IPS DF 6.9 (cell line): ENCODE results near the gene WSCD2.

Experiments used
- DNase-seq: peaks from one replicate; pipeline ENCODE4 v3.0.0-alpha.2; 2013; ENCODE audit warnings: low read depth, low spot score
- H3K27ac ChIP-seq: one replicate; pipeline ENCODE4 v1.5.1; 2013; ENCODE audit warnings: low read length, control low read depth
- H3K27me3 ChIP-seq: 2 replicates; pipeline ENCODE4 v1.6.1; 2013; ENCODE audit warnings: mild to moderate bottlenecking, low read length; ENCODE audit not compliant: control insufficient read depth, insufficient read depth
- H3K36me3 ChIP-seq: 2 replicates; pipeline ENCODE4 v1.6.1; 2013; ENCODE audit warnings: low read length; ENCODE audit not compliant: control insufficient read depth, insufficient read depth
- H3K4me1 ChIP-seq: 2 replicates; pipeline ENCODE4 v1.6.1; 2013; ENCODE audit warnings: low read length; ENCODE audit not compliant: control insufficient read depth, insufficient read depth
- H3K4me3 ChIP-seq: 2 replicates; pipeline ENCODE4 v1.5.1; 2013; ENCODE audit warnings: mild to moderate bottlenecking, low read length
- H3K9me3 ChIP-seq: 2 replicates; pipeline ENCODE4 v1.6.1; 2013; ENCODE audit warnings: low read length, inconsistent platforms; ENCODE audit not compliant: control insufficient read depth, insufficient read depth
- WGBS: extraction: QIAGEN DNeasy Blood & Tissue Kit; methylation state at CpG from one replicate; pipeline ENCODE4 v1.1.7; 2013; ENCODE audit warnings: mixed read lengths, missing lambda C conversion rate; ENCODE audit not compliant: insufficient read length, insufficient coverage; 5-methylcytosine and 5-hydroxymethylcytosine counted together

Gene WSCD2

DNA sequence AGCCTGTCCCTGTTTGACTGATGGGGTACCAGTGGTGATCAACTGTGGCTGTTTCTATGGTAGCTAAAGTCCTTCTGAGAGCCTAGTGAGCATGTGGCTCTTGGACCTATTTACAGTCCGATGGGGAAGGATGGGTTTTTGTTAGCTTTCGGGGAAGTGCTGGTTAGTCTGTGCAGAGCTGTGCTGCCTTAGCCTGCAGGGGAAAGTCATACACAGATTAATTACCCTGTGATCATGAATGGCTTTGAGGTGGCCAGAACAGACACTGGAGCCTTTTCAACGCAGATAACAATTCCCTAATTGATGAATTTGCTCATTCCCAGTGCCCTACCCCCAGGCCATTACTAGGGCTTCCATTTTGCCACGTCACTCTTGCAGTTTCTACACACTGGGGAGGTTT is 99.7 kb downstream of the WSCD2 start:
- H3K27me3 ChIP-seq: no peaks in the 10 kb centered on the region
- no peak for DNase-seq
- H3K27ac ChIP-seq: no peak overlapping the region
- WGBS: no CpG with 5 or more reads among the region's 4 CpGs
- no peaks in the 10 kb centered on the region for H3K36me3 ChIP-seq
- H3K4me1 ChIP-seq: no peaks in the 10 kb centered on the region
- H3K9me3 ChIP-seq: no peaks in the 10 kb centered on the region
- no peak overlapping the region for H3K4me3 ChIP-seq

GRCh38 chr12:108231109-108231905 is 102.2 kb downstream of the WSCD2 start:
- Histone ChIP-seq H3K27me3 (no peaks in the 10 kb centered on the region), H3K4me3 (no peak overlapping the region), H3K36me3 (no peaks in the 10 kb centered on the region), H3K9me3 (no peaks in the 10 kb centered on the region), H3K27ac (no peak overlapping the region), H3K4me1 (peaks cover 4% of the 10 kb centered on the region; the same call in 1 of the 2 replicates)
- no CpG with 5 or more reads among the region's 3 CpGs for WGBS
- no peak for DNase-seq

DNA sequence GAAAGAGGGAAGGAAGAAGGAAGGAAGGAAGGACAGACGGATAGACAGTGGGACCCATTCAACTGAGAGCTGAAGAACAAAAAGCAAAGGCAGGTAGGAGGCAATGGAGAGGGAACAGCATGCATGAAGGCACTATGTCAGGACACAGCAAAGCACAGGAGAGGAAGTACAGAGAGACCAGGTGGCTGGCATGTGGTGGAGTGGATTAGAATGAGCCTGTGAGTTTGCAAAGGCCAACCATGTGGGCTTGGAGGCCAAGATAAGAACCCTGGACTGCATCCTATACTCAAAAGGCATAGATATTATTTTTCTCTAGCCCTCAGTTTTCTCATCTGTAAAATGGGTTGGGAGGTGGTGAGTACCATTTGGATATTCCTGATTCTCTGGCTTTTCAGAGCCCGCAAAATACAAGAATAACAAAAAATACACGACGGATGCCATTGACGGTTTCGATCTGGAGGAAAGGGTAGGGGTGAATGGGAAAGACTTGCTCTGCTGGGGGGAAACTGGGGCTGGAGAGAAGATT is 102.9 kb downstream of the WSCD2 start:
- Histone ChIP-seq H3K9me3 (no peaks in the 10 kb centered on the region), H3K4me1 (peaks cover 4% of the 10 kb centered on the region; the same call in 1 of the 2 replicates), H3K27ac (no peak overlapping the region), H3K27me3 (no peaks in the 10 kb centered on the region), H3K4me3 (no peak overlapping the region), H3K36me3 (no peaks in the 10 kb centered on the region)
- DNase-seq: no peak
- no CpG with 5 or more reads among the region's 6 CpGs for WGBS

DNA sequence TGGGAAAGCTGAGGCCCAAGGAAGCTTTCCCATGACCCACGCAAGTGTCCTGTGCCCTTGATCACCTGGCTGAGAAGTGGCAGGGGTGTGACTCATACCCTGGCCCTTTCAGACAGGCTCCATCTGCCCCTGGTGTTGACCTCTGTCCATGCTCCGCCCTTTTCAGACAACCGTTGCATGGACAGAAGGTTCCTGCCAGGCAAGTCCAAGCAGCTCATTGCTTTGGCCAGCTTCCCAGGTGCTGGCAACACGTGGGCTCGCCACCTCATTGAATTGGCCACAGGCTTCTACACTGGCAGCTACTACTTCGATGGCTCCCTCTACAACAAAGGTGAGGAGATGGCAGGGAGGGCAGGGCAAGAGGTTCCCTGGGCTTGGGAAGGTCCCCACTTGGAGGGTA is 103.5 kb downstream of the WSCD2 start:
- no CpG with 5 or more reads among the region's 6 CpGs for WGBS
- no peaks in the 10 kb centered on the region for H3K27me3 ChIP-seq
- no peaks in the 10 kb centered on the region for H3K36me3 ChIP-seq
- H3K4me1 ChIP-seq: peaks cover 4% of the 10 kb centered on the region; the same call in 1 of the 2 replicates
- H3K9me3 ChIP-seq: no peaks in the 10 kb centered on the region
- no peak overlapping the region for H3K4me3 ChIP-seq
- no peak for DNase-seq
- H3K27ac ChIP-seq: no peak overlapping the region

DNA sequence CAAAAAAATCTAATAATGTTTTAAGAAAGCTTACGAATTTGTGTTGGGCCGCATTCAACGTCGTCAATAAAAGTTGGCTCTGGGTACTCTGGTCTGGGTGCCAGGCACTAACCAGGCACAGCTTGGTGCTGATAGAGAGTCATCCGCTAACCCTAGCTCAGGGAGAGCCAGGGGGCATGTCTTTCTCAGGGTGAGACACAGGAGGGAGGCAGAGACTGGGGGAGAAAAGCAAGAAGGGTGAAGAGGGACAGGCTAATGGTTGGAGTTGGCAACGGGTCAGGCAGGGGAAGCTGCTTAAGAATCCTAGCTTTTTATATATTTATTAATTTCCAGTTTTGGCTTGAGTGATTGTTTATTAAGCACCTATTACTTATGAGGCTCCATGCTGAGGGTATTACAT is 105.1 kb downstream of the WSCD2 start:
- WGBS: no CpG with 5 or more reads among the region's 6 CpGs
- Histone ChIP-seq H3K27ac (no peak overlapping the region), H3K9me3 (no peaks in the 10 kb centered on the region), H3K27me3 (no peaks in the 10 kb centered on the region), H3K4me3 (no peak overlapping the region), H3K36me3 (no peaks in the 10 kb centered on the region), H3K4me1 (peaks cover 4% of the 10 kb centered on the region; the same call in 1 of the 2 replicates)
- DNase-seq: no peak

DNA sequence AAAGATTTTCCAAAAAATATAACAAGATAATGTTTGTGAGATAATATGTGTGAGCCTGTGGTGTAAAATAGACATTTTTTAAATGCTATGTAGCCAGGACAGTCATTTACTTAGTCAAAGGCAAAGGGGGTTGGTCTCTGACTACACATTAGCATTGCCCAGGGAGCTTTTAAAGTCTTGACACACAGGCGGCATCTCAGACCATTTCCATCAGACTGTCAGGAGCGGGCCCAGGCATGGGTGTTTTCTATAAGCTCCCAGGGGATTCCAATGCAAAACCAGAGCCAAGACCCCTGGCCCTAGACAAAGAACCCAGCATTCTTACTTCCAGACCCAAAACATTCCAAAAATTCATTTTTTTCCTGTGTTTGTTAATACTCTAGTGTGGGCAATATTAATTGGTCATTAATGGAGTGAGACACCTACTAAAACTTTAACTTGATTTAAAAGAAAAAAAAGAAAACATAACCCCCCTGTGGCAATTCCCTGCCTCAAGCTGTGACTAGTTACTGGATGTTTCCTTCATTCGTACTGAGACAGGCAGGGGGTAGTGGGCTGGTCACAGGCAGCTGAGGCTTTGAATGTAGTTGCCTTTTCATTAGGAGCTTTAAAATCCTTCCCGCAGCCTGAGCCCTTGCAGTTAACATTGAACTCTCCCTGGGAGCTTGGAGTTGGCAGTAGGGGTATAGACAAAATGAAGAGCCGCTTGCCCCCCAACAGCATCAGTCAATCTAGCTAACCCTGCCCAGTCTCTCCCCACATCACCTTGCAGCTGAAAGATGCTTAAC is 106.3 kb downstream of the WSCD2 start:
- no peak for DNase-seq
- Histone ChIP-seq H3K27me3 (no peaks in the 10 kb centered on the region), H3K27ac (no peak overlapping the region), H3K36me3 (no peaks in the 10 kb centered on the region), H3K9me3 (no peaks in the 10 kb centered on the region), H3K4me3 (no peak overlapping the region), H3K4me1 (peaks cover 4% of the 10 kb centered on the region; the same call in 1 of the 2 replicates)
- WGBS: no CpG with 5 or more reads among the region's 5 CpGs

DNA sequence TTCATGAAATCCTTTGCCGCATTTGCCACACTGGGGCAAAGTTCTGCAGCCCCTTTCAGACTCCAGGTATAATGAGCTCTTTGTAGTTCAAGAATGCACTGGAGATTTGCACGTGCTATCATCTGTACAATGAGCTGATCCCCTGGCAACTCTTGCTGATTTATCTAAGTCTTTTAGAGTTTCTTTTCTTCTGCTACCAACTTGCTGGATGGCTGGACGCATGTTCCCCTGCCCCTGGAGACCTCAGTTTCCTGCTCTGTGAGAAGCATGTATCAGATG is 106.8 kb downstream of the WSCD2 start:
- Histone ChIP-seq H3K27me3 (no peaks in the 10 kb centered on the region), H3K4me3 (no peak overlapping the region), H3K4me1 (peaks cover 4% of the 10 kb centered on the region; the same call in 1 of the 2 replicates), H3K36me3 (no peaks in the 10 kb centered on the region), H3K27ac (no peak overlapping the region), H3K9me3 (no peaks in the 10 kb centered on the region)
- WGBS: no CpG with 5 or more reads among the region's 3 CpGs
- DNase-seq: no peak

DNA sequence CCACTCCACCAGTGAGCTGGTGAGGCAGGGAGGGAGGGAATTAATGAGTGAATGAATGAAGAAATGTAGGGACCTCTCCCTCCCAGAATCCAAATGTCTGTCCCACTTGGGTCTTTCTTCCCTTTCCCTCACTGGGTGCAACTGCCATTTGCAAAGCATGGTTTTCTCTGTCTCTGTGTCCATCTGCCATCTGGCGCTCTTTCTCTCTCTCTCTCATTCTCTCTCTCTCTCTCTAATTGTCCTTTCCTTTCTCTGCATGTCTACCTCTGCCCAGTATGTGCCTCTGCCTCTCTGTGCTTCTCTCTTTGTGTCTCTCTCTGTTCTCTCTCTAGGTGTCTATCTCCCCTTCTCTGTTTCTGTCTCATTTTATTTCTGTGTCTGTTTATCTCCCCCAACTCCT is 107.3 kb downstream of the WSCD2 start:
- no peaks in the 10 kb centered on the region for H3K27me3 ChIP-seq
- no peak overlapping the region for H3K4me3 ChIP-seq
- no peak overlapping the region for H3K27ac ChIP-seq
- H3K9me3 ChIP-seq: no peaks in the 10 kb centered on the region
- no peaks in the 10 kb centered on the region for H3K36me3 ChIP-seq
- peaks cover 4% of the 10 kb centered on the region; the same call in 1 of the 2 replicates for H3K4me1 ChIP-seq
- no peak for DNase-seq
- no CpG with 5 or more reads among the region's 1 CpG for WGBS

- Histone ChIP-seq H3K36me3 (no peaks in the 10 kb centered on the region), H3K9me3 (no peaks in the 10 kb centered on the region), H3K27ac (no peak overlapping the region), H3K4me3 (no peak overlapping the region), H3K4me1 (peaks cover 4% of the 10 kb centered on the region; the same call in 1 of the 2 replicates), H3K27me3 (no peaks in the 10 kb centered on the region)
- DNase-seq: no peak
- WGBS: no CpG with 5 or more reads among the region's 3 CpGs
These were observed 108.2 kb downstream of the WSCD2 start for GRCh38 chr12:108237272-108237671.

GRCh38 chr12:108238474-108238873 is 109.4 kb downstream of the WSCD2 start:
- Histone ChIP-seq H3K27ac (no peak overlapping the region), H3K4me1 (peaks cover 4% of the 10 kb centered on the region; the same call in 1 of the 2 replicates), H3K36me3 (no peaks in the 10 kb centered on the region), H3K27me3 (no peaks in the 10 kb centered on the region), H3K4me3 (no peak overlapping the region), H3K9me3 (no peaks in the 10 kb centered on the region)
- DNase-seq: no peak
- WGBS: no CpG with 5 or more reads among the region's 3 CpGs
